ENCODE measurements around the gene CCDC90B.

The CCDC90B gene

DNA sequence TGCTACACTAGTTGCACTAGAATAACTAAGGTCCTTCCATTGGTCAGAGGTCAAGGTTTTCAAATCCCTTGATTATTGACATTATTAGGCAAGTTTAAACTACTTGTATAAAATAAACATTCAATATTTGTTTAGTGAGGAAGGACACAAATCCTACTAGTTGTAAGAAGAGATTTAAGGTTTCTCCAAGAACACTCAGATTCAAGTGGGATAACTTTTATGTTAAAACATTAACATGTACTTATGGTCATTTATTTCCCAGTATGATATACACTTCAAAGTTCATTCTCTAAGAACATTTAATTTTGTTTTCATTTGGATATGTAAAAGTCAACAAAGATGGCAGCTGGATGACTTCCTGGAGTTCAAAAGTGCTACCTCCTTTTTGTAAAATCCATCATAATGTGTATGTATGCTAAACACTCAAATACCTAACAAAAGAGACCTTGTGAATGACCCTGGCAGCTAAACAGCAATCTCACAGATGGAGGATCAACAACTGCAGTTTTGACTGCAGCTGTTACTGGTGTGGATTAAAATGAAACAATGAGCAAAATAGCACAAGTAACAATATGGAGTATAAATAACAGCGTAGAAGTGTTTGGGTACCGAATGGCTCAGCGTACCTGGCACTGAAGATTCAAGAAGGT, 1.5 kb downstream of the CCDC90B start:
- TF ChIP-seq, protein P1, sequence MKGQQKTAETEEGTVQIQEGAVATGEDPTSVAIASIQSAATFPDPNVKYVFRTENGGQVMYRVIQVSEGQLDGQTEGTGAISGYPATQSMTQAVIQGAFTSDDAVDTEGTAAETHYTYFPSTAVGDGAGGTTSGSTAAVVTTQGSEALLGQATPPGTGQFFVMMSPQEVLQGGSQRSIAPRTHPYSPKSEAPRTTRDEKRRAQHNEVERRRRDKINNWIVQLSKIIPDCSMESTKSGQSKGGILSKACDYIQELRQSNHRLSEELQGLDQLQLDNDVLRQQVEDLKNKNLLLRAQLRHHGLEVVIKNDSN (IDR thresholded peaks at IDR 0.05), result no peak
- TF ChIP-seq, protein P2, sequence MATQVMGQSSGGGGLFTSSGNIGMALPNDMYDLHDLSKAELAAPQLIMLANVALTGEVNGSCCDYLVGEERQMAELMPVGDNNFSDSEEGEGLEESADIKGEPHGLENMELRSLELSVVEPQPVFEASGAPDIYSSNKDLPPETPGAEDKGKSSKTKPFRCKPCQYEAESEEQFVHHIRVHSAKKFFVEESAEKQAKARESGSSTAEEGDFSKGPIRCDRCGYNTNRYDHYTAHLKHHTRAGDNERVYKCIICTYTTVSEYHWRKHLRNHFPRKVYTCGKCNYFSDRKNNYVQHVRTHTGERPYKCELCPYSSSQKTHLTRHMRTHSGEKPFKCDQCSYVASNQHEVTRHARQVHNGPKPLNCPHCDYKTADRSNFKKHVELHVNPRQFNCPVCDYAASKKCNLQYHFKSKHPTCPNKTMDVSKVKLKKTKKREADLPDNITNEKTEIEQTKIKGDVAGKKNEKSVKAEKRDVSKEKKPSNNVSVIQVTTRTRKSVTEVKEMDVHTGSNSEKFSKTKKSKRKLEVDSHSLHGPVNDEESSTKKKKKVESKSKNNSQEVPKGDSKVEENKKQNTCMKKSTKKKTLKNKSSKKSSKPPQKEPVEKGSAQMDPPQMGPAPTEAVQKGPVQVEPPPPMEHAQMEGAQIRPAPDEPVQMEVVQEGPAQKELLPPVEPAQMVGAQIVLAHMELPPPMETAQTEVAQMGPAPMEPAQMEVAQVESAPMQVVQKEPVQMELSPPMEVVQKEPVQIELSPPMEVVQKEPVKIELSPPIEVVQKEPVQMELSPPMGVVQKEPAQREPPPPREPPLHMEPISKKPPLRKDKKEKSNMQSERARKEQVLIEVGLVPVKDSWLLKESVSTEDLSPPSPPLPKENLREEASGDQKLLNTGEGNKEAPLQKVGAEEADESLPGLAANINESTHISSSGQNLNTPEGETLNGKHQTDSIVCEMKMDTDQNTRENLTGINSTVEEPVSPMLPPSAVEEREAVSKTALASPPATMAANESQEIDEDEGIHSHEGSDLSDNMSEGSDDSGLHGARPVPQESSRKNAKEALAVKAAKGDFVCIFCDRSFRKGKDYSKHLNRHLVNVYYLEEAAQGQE (IDR thresholded peaks at IDR 0.05; ENCODE audit: low read depth), result no peak
- no peak for TF ChIP-seq ZBTB7A (IDR thresholded peaks at IDR 0.05; ENCODE audit: low read depth)
- TF ChIP-seq TAF1 (IDR thresholded peaks at IDR 0.05; ENCODE audit: low read depth), result no peak
- no peak for TF ChIP-seq FOXM1 (IDR thresholded peaks at IDR 0.05; ENCODE audit: borderline replicate concordance, low read depth)
- TF ChIP-seq TEAD4 (IDR thresholded peaks at IDR 0.05), result no peak
- no peak for TF ChIP-seq EGR1 (IDR thresholded peaks at IDR 0.05)

GRCh38 chr11:83282084-83282716, 4.0 kb downstream of the CCDC90B start:
- TF ChIP-seq TEAD4 (IDR thresholded peaks at IDR 0.05), result no peak
- no peak for TF ChIP-seq YY1 (IDR thresholded peaks at IDR 0.05; ENCODE audit: low read depth)
- TF ChIP-seq ZBTB7A (IDR thresholded peaks at IDR 0.05; ENCODE audit: low read depth), result no peak
- TF ChIP-seq EGR1 (IDR thresholded peaks at IDR 0.05), result no peak

DNA sequence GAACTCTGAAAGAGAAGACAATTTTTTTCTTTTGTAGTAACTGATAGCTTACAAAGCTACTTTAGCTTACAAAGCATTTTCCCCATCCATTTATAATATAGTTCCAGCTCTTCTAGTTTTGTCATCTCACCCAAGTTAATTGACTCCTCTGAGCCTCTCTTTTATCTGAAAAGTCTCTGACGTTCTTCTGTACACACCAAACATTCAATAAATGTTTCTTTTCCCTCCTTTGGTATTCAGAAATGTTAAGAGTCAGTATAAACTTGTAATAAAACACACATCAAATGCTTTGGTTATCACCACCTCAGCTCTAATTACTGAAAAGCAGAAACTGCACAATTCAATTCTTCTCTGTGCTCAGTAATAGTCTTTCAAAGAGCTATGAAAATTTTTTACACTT, 5.9 kb downstream of the CCDC90B start:
- no peak for TF ChIP-seq FOXM1 (IDR thresholded peaks at IDR 0.05; ENCODE audit: borderline replicate concordance, low read depth)
- TF ChIP-seq YY1 (IDR thresholded peaks at IDR 0.05; ENCODE audit: low read depth), result no peak
- TF ChIP-seq, protein P3, sequence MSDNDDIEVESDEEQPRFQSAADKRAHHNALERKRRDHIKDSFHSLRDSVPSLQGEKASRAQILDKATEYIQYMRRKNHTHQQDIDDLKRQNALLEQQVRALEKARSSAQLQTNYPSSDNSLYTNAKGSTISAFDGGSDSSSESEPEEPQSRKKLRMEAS (IDR thresholded peaks at IDR 0.05), result no peak
- TF ChIP-seq, protein P2 (IDR thresholded peaks at IDR 0.05; ENCODE audit: low read depth), result no peak
- TF ChIP-seq CREB1 (IDR thresholded peaks at IDR 0.05; ENCODE audit: low read depth), result no peak
- no peak for TF ChIP-seq EGR1 (IDR thresholded peaks at IDR 0.05)
- no peak for TF ChIP-seq CEBPB (IDR thresholded peaks at IDR 0.05)
- no peak for TF ChIP-seq RAD21 (IDR thresholded peaks at IDR 0.05; ENCODE audit: low read depth)
- TF ChIP-seq, protein P1 (IDR thresholded peaks at IDR 0.05), result no peak
- no peak for TF ChIP-seq TCF12 (IDR thresholded peaks at IDR 0.05; ENCODE audit: low read depth)
- no peak for TF ChIP-seq NFIC (IDR thresholded peaks at IDR 0.05)
- TF ChIP-seq ZBTB7A (IDR thresholded peaks at IDR 0.05; ENCODE audit: low read depth), result no peak
- TF ChIP-seq TAF1 (IDR thresholded peaks at IDR 0.05; ENCODE audit: low read depth), result no peak

- TF ChIP-seq, protein P2 (IDR thresholded peaks at IDR 0.05; ENCODE audit: low read depth), result no peak
- no peak for TF ChIP-seq TCF12 (IDR thresholded peaks at IDR 0.05; ENCODE audit: low read depth)
- TF ChIP-seq YY1 (IDR thresholded peaks at IDR 0.05; ENCODE audit: low read depth), result no peak
- no peak for TF ChIP-seq FOXM1 (IDR thresholded peaks at IDR 0.05; ENCODE audit: borderline replicate concordance, low read depth)
- TF ChIP-seq CEBPB (IDR thresholded peaks at IDR 0.05), result no peak
These were observed 7.8 kb downstream of the CCDC90B start for GRCh38 chr11:83278351-83278750.

Measured in Ishikawa (cell line).